Middle frontal gyrus (tissue), 1 donor: Measurements from ENCODE around the gene HSPB6.

ENCODE experiments used
- DNase-seq: peaks from one replicate; pipeline ENCODE4 v3.0.0-alpha.2; 2015; ENCODE audit warnings: low spot score; ENCODE audit errors: extremely low spot score

HSPB6 gene

GRCh38 chr19:35746531-35746930 is 10.3 kb downstream of the HSPB6 start:
- no peak for DNase-seq

- no peak for DNase-seq
Measured at GRCh38 chr19:35746087-35746462, 10.8 kb downstream of the HSPB6 start.

- DNase-seq = peak; percentile 99
Measured at GRCh38 chr19:35745328-35746086, 11.3 kb downstream of the HSPB6 start, which contains the start of the genes PSENEN and U2AF1L4. TSS of gene PSENEN (plus strand) at chr19:35745651. CDS start at chr19:35745931, 280 bp downstream. TSS of gene U2AF1L4 (minus strand) at chr19:35745418. CDS start at chr19:35745391, 27 bp downstream.

GRCh38 chr19:35744430-35745327 is 12.2 kb downstream of the HSPB6 start:
- peak; percentile 90 for DNase-seq

- no peak for DNase-seq
Measured at GRCh38 chr19:35743640-35744429, 13.0 kb downstream of the HSPB6 start.

- no peak for DNase-seq
Measured at GRCh38 chr19:35742121-35742724, 14.6 kb downstream of the HSPB6 start, which contains the start of gene IGFLR1. TSS of gene IGFLR1 (minus strand) at chr19:35742452. CDS start at chr19:35741180, 1,272 bp downstream.

- no peak for DNase-seq
Measured at GRCh38 chr19:35741203-35741515, 15.7 kb downstream of the HSPB6 start.

- DNase-seq = peak; percentile 93
Measured at GRCh38 chr19:35740423-35741202, 16.2 kb downstream of the HSPB6 start.

- DNase-seq = no peak
Measured at GRCh38 chr19:35740108-35740422, 16.8 kb downstream of the HSPB6 start.

- no peak for DNase-seq
Measured at GRCh38 chr19:35739275-35740107, 17.3 kb downstream of the HSPB6 start.

- no peak for DNase-seq
Measured at GRCh38 chr19:35738887-35739229, 18.0 kb downstream of the HSPB6 start.

- DNase-seq = no peak
Measured at GRCh38 chr19:35738021-35738886, 18.6 kb downstream of the HSPB6 start.

GRCh38 chr19:35736913-35737886 is 19.6 kb downstream of the HSPB6 start:
- DNase-seq = no peak

GRCh38 chr19:35734889-35735288 is 21.9 kb downstream of the HSPB6 start:
- no peak for DNase-seq

- no peak for DNase-seq
Measured at GRCh38 chr19:35734273-35734672, 22.6 kb downstream of the HSPB6 start.

GRCh38 chr19:35733180-35734125 is 23.4 kb downstream of the HSPB6 start:
- DNase-seq = no peak
